ENCODE data around the gene MBD2.

Gene MBD2

GRCh38 chr18:54192900-54193299 lies 31.6 kb downstream of the MBD2 start:
- no peak for DNase-seq

DNA sequence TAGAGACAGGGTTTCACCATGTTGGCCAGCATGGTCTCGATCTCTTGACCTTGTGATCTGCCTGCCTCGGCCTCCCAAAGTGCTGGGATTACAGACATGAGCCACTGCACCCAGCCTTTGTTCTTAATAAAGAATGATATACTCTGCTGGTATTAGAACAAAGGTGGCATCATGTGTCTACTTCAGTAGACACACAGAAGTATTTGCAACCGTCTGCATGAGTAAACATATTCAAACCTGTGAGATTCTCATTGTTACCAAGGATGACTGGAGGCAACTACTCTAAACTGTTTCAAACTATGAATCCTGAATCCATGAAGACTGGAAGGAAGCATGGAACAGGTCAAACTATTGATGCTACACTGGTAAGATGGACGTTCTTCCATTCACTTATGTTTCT lies 32.1 kb downstream of the MBD2 start:
- DNase-seq: no peak

- no peak for DNase-seq
These were observed 33.1 kb downstream of the MBD2 start for GRCh38 chr18:54191352-54191751.

DNA sequence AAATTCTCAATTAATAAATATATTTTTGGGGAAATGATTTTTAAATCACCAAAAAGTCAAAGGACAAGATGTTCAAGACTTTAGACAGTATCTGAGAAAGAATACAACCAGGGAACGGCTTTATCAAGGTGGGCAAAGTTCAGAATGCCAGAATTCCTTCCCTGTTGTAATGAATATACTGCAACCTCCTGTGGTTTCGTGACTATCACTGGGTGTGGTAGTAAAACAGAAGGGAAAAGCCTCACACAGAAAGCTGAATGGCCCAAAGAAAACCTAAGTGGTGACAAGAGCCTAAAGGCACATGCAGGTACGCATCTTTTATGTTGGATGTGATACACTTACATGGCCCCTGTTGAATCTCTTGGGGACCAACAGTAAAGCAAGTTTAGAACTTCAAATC lies 37.1 kb downstream of the MBD2 start:
- no peak for DNase-seq

DNA sequence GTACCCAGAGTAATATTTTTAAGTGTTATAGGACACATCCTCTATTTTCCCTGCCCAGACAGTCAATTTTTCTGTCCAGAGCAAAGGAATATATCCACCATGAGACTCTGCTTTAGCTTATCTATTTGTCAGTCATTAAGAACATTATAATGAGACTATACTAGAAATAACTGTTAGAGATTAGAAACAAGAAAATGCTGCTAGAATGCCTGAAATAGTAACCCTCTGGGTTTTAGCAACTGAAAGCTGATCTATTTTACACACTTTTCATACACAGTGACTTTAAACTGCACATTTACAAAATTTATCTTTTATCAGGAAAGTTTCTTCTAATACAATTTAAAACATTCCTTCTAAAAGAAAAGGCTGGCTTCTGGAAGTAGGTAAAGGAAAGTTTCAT lies 39.6 kb downstream of the MBD2 start:
- DNase-seq: no peak

- no peak for DNase-seq
These were observed 41.1 kb downstream of the MBD2 start for GRCh38 chr18:54183390-54183789.

DNA sequence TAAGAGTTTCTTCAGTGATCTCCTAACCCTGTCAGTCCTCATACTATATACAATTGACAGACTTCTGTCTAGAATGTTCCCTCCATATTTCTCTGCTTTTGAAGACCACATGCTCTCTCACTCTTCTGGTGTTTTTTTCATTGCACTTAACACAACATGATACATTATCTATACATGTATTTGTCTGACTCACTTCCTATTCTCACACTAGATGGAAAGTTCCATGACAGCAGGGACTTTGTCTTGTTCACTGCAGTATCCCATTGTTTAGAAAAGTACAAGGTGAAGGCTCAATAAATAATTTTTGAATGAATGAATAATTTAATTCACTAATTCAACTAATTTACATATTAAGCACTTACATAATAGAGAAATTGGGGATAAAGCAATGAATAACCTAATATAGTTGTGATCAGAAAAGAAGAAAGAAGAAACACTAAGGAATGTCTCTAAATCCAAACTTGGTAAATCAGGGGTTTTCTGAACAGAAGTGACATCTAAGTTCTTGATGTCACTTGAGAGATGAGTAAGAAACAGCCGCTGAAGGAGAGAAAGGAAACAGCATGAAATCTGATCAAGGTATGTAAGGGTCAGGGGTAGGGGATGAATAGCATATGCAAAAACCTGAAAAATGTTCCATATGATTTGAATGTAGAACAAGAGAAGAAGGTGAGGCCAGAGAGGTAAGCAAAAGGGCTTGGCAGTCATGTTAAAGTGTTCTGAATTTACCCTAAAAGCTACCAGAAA lies 42.4 kb downstream of the MBD2 start:
- no peak for DNase-seq

DNA sequence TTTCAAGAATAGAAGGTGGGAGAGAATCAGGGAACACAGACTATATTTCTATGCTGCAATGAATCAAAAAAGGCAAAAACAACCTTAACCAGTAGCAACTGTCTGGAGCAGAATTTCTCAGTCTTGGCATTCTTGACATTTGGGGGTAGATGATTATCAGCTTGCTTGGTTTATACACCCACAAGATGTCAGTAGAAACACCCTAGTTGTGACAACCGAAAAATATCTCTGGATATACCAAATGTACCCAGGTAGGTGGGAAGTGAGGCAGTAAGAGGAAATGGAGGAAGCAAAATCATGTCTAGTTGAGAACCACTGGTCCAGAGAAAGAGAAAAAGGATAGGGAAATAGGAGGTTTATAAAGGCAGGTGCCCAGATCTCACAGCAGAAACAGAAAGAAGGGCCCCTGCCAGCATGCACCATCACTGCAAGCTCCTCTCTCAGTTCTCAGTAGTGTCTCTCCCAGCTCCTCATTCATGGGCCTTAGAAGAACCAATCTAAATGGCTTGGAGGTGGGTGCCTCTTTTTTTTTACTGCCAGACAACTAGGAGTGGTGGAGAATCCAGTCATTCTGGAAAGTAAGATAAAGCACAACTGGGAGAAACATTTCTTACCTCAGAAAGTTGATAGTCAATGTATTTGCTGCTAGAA lies 50.4 kb downstream of the MBD2 start:
- no peak for DNase-seq

GRCh38 chr18:54173250-54173649 lies 51.2 kb downstream of the MBD2 start:
- no peak for DNase-seq

DNA sequence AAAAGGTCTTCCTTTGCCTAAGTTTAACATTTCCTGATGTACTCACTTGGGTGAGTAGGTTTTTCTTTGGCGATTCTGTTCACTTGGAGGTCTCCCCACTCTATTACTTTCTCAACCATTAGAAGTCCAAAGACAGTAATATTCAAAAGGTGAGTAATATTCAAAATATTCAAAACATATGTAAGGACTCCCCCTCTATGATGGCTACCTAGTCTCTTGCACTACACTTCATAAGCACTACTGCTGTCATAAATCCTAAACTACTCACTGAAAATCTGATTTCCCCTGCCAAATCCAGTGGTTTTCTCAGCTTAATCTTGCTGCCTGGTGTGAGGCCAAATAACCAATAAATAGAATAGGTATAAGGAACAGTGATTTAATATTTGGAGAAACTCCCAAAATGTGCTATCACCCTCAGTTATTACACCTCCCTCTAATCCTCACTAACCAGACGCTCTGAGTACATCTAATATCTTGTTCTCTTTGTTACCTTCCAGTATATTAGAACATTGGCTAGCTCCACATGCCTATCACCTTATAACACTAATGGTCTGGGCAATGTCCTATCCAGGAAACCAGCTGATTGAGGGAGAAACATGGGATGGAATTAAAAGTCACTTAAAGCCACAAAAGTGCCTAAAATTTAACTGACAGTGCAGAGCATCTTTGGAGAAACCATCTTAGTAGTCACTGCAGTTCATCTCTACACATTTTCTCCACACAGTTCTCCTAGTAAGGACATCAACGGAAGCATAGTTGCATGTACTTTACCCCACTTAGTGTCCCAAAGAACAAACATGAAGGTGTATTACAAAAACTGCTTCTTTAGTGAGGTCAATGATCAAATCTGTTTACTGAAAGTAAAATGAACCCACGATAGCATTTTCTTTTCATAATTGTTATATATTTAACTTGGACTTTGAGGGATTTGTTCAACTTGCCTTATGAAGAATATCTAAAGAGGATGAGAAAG lies 54.8 kb downstream of the MBD2 start:
- DNase-seq: no peak

- DNase-seq: no peak
These were observed 59.0 kb downstream of the MBD2 start for GRCh38 chr18:54165450-54165849.

GRCh38 chr18:54163453-54163852 lies 61.0 kb downstream of the MBD2 start:
- no peak for DNase-seq

- no peak for DNase-seq
These were observed 62.0 kb downstream of the MBD2 start for GRCh38 chr18:54162431-54162830.

DNA sequence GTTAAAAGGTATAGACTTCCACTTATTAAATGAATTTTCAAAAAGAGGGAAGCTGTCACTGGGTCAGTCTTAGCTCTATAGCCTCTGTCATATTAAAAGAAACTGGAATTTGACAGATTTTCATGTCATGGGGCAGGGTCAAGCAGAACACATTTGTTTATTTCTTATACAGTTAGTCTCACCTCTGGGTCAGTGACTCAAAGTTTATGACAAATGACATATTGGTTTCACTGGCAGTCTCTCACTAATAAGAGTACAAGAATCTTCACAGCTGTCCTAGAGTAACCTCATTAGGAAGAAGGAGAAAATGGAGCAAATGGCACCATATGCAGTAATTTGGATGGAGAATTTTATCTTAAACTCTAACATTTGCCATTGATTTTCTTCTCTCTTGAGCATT lies 63.2 kb downstream of the MBD2 start:
- DNase-seq: no peak

GRCh38 chr18:54159906-54160305 lies 64.6 kb downstream of the MBD2 start:
- DNase-seq: no peak

- no peak for DNase-seq
These were observed 66.7 kb downstream of the MBD2 start for GRCh38 chr18:54157646-54158385.

DNA sequence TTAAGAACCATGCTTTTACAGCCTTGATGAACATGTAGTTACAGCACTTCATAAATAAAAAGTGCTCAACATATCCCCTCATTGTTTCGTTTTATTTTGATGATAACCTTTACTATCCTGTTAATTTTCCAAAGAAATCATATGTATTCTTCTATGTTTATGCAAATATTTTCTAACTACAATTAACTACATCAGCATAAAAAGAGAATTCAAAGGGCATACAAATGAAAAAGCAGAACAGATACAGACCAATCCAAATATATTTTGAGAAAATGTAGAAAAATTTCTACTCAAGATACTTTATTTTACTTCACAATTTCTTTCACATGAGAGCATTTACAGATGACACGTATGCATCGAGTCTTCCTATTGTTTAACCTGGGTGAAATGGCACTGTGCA lies 69.1 kb downstream of the MBD2 start:
- DNase-seq: no peak

GRCh38 chr18:54154231-54154630 lies 70.2 kb downstream of the MBD2 start:
- no peak for DNase-seq

DNA sequence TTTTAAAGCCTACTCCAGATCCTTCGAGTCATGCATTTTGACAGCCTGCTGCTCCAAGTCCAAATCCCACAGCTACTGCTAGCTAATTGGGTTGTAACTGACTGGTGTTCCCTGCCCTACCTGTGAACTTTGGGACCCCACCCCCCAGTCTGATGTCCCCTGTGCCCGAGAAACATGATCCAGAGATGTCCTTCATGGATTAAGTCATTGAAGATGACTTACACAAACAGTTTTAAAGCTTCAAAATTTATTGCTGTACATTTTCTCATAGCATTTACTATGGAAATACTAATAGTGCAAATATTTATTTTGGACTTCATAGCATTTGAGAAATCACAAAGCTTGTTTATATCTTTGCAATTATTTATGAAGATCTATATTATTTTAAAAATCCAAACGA lies 73.1 kb downstream of the MBD2 start:
- DNase-seq: no peak

DNA sequence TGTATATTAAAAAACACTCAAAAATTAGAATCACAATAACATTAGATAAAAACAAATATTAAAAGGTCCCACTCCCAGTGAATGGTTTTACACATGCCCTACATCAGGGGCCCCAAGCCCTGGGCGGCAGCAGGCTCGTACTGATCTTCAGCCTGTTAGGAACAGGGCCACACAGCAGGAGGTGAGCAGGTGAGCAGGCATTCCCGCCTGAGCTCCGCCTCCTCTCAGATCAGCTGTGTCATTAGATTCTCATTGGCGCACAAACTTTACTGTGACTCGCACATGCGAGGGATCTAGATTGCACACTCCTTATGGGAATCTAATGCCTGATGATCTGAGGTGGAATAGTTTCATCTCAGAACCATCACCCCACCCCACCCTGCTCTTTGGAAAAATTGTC lies 74.2 kb downstream of the MBD2 start:
- DNase-seq: no peak

DNA sequence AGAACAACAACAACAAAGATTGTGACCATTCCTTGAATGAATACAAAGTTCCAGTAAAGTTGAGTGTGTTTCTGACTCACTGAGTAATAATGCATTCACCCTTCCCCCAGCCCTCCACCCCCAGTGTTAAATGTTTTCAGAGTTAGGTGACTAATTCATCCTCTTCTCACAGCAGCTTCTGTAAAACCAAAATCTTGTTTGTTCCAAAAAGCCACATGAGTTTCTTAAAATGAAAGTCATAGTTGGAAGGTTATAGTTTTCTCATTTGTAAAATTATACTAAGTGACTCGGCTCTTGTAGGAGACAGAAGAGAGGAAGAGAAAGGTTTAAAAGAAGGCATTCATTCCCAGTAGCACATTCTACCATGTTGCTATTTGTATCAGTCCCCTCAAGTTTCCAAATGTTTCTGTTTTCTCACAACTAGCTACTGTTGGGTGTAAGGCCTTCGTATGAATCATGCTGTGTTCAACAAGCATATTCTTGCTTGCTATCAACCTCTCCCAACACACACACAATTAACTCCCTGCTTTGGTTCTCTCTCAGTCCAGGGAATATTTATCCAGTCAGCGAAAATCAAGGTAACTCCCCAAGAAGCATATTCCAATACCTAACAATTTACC lies 75.3 kb downstream of the MBD2 start:
- peak; percentile 83 for DNase-seq

- DNase-seq: no peak
These were observed 75.8 kb downstream of the MBD2 start for GRCh38 chr18:54148678-54149077.
